ENCODE measurements around the gene MVB12B. TPM values are rescaled to one million over a fixed set of nuclear protein-coding genes. Genes with fewer than 3 reads are reported as not detected.

The MVB12B gene
- total RNA-seq, 2 experiments from 2014 or later: 2.6 TPM

- no peaks in the 10 kb centered on the region for H3K27me3 Mint-ChIP-seq (ENCODE audit: low read depth)
- intact Hi-C loops (cut with micrococcal nuclease): no loop called here
- no peak for DNase-seq
- no peak overlapping the region for H3K4me3 Mint-ChIP-seq
- no peak overlapping the region for H3K27ac Mint-ChIP-seq
- H3K9me3 Mint-ChIP-seq: no peaks in the 10 kb centered on the region
- H3K36me3 Mint-ChIP-seq (ENCODE audit: low read depth): no peaks in the 10 kb centered on the region
- peaks cover 10% of the 10 kb centered on the region for H3K4me1 Mint-ChIP-seq (ENCODE audit: low read depth)
- CTCF ChIA-PET: interaction anchor here (1.3 kb wide), 1 partner anchor 39 kb away, joined by 3 read pairs; no protein-coding TSS in a partner anchor
Observed at GRCh38 chr9:126437701-126438100, 111.1 kb downstream of the MVB12B start.

- Mint-ChIP-seq H3K4me3 (no peak overlapping the region), H3K4me1 (ENCODE audit: low read depth) (peaks cover 11% of the 10 kb centered on the region)
- no peak for DNase-seq
Observed at GRCh38 chr9:126438741-126439401, 112.2 kb downstream of the MVB12B start.

GRCh38 chr9:126439402-126439765, 112.8 kb downstream of the MVB12B start:
- Mint-ChIP-seq H3K9me3 (no peaks in the 10 kb centered on the region), H3K4me1 (ENCODE audit: low read depth) (peaks cover 13% of the 10 kb centered on the region), H3K36me3 (ENCODE audit: low read depth) (no peaks in the 10 kb centered on the region), H3K27ac (no peak overlapping the region), H3K4me3 (no peak overlapping the region), H3K27me3 (ENCODE audit: low read depth) (no peaks in the 10 kb centered on the region)
- CTCF ChIA-PET: no interaction called here
- DNase-seq: no peak
- intact Hi-C loops (cut with micrococcal nuclease): no loop called here

More at GRCh38 chr9:126438741-126439401, 112.2 kb downstream of the MVB12B start:
- CTCF ChIA-PET: no interaction called here
- H3K36me3 Mint-ChIP-seq (ENCODE audit: low read depth): no peaks in the 10 kb centered on the region
- intact Hi-C loops (cut with micrococcal nuclease): no loop called here
- no peak overlapping the region for H3K27ac Mint-ChIP-seq
- H3K27me3 Mint-ChIP-seq (ENCODE audit: low read depth): no peaks in the 10 kb centered on the region
- no peaks in the 10 kb centered on the region for H3K9me3 Mint-ChIP-seq

GRCh38 chr9:126439883-126440653, 113.4 kb downstream of the MVB12B start:
- Mint-ChIP-seq H3K9me3 (no peaks in the 10 kb centered on the region), H3K4me1 (ENCODE audit: low read depth) (peaks cover 15% of the 10 kb centered on the region), H3K4me3 (no peak overlapping the region), H3K27me3 (ENCODE audit: low read depth) (no peaks in the 10 kb centered on the region), H3K27ac (no peak overlapping the region), H3K36me3 (ENCODE audit: low read depth) (no peaks in the 10 kb centered on the region)
- intact Hi-C loops (cut with micrococcal nuclease): no loop called here
- CTCF ChIA-PET: interaction anchor here (0.7 kb wide), 1 partner anchor 13 kb away, joined by 4 read pairs; no protein-coding TSS in a partner anchor
- no peak for DNase-seq

GRCh38 chr9:126440940-126441339, 114.3 kb downstream of the MVB12B start:
- H3K27me3 Mint-ChIP-seq (ENCODE audit: low read depth): no peaks in the 10 kb centered on the region

GRCh38 chr9:126442636-126443035, 116.0 kb downstream of the MVB12B start:
- DNase-seq: no peak
- no peaks in the 10 kb centered on the region for H3K27me3 Mint-ChIP-seq (ENCODE audit: low read depth)
- H3K36me3 Mint-ChIP-seq (ENCODE audit: low read depth): no peaks in the 10 kb centered on the region
- intact Hi-C loops (cut with micrococcal nuclease): no loop called here
- H3K4me1 Mint-ChIP-seq (ENCODE audit: low read depth): peaks cover 15% of the 10 kb centered on the region
- H3K4me3 Mint-ChIP-seq: no peak overlapping the region
- CTCF ChIA-PET: interaction anchor here (0.8 to 1.2 kb wide), 2 partner anchors 14 to 50 kb away, joined by 3 read pairs; no protein-coding TSS in a partner anchor
- H3K27ac Mint-ChIP-seq: no peak overlapping the region
- H3K9me3 Mint-ChIP-seq: no peaks in the 10 kb centered on the region

More at GRCh38 chr9:126440940-126441339, 114.3 kb downstream of the MVB12B start:
- H3K4me1 Mint-ChIP-seq (ENCODE audit: low read depth): peaks cover 15% of the 10 kb centered on the region
- intact Hi-C loops (cut with micrococcal nuclease): no loop called here
- H3K36me3 Mint-ChIP-seq (ENCODE audit: low read depth): no peaks in the 10 kb centered on the region
- CTCF ChIA-PET: interaction anchor here (0.9 kb wide), 1 partner anchor 24 kb away, joined by 3 read pairs; no protein-coding TSS in a partner anchor
- DNase-seq: no peak
- no peak overlapping the region for H3K4me3 Mint-ChIP-seq
- no peaks in the 10 kb centered on the region for H3K9me3 Mint-ChIP-seq
- no peak overlapping the region for H3K27ac Mint-ChIP-seq

- Mint-ChIP-seq H3K4me3 (no peak overlapping the region), H3K9me3 (no peaks in the 10 kb centered on the region), H3K36me3 (ENCODE audit: low read depth) (no peaks in the 10 kb centered on the region), H3K27ac (no peak overlapping the region), H3K4me1 (ENCODE audit: low read depth) (peaks cover 15% of the 10 kb centered on the region), H3K27me3 (ENCODE audit: low read depth) (no peaks in the 10 kb centered on the region)
- CTCF ChIA-PET: interaction anchor here (1.2 kb wide), 1 partner anchor 13 kb away, joined by 3 read pairs; no protein-coding TSS in a partner anchor
- intact Hi-C loops (cut with micrococcal nuclease): no loop called here
- DNase-seq: no peak
Observed at GRCh38 chr9:126443144-126443543, 116.5 kb downstream of the MVB12B start.

GRCh38 chr9:126448136-126448535, 121.5 kb downstream of the MVB12B start:
- CTCF ChIA-PET: no interaction called here
- H3K36me3 Mint-ChIP-seq (ENCODE audit: low read depth): no peaks in the 10 kb centered on the region
- intact Hi-C loops (cut with micrococcal nuclease): no loop called here
- H3K27ac Mint-ChIP-seq: no peak overlapping the region
- H3K4me1 Mint-ChIP-seq (ENCODE audit: low read depth): peaks cover 5% of the 10 kb centered on the region
- no peak overlapping the region for H3K4me3 Mint-ChIP-seq
- DNase-seq: no peak
- H3K9me3 Mint-ChIP-seq: no peaks in the 10 kb centered on the region
- no peaks in the 10 kb centered on the region for H3K27me3 Mint-ChIP-seq (ENCODE audit: low read depth)

GRCh38 chr9:126448865-126449577, 122.4 kb downstream of the MVB12B start:
- H3K4me1 Mint-ChIP-seq (ENCODE audit: low read depth): peaks cover 3% of the 10 kb centered on the region
- CTCF ChIA-PET: interaction anchor here (1.3 kb wide), 1 partner anchor 50 kb away, joined by 4 read pairs; no protein-coding TSS in a partner anchor
- no peak overlapping the region for H3K27ac Mint-ChIP-seq
- no peak for DNase-seq
- no peak overlapping the region for H3K4me3 Mint-ChIP-seq
- no peaks in the 10 kb centered on the region for H3K36me3 Mint-ChIP-seq (ENCODE audit: low read depth)
- intact Hi-C loops (cut with micrococcal nuclease): no loop called here
- no peaks in the 10 kb centered on the region for H3K27me3 Mint-ChIP-seq (ENCODE audit: low read depth)
- H3K9me3 Mint-ChIP-seq: no peaks in the 10 kb centered on the region

GRCh38 chr9:126449725-126450667, 123.4 kb downstream of the MVB12B start:
- no peak for DNase-seq
- Mint-ChIP-seq H3K27me3 (ENCODE audit: low read depth) (no peaks in the 10 kb centered on the region), H3K4me1 (ENCODE audit: low read depth) (no peaks in the 10 kb centered on the region), H3K27ac (no peak overlapping the region), H3K4me3 (no peak overlapping the region), H3K36me3 (ENCODE audit: low read depth) (no peaks in the 10 kb centered on the region), H3K9me3 (no peaks in the 10 kb centered on the region)
- CTCF ChIA-PET: interaction anchor here (0.6 to 1.3 kb wide), 2 partner anchors 51 to 106 kb away, joined by 3 to 4 read pairs; no protein-coding TSS in a partner anchor
- intact Hi-C loops (cut with micrococcal nuclease): no loop called here

GRCh38 chr9:126450668-126451205, 124.1 kb downstream of the MVB12B start:
- Mint-ChIP-seq H3K9me3 (no peaks in the 10 kb centered on the region), H3K36me3 (ENCODE audit: low read depth) (no peaks in the 10 kb centered on the region), H3K4me3 (no peak overlapping the region), H3K4me1 (ENCODE audit: low read depth) (no peaks in the 10 kb centered on the region), H3K27ac (no peak overlapping the region), H3K27me3 (ENCODE audit: low read depth) (no peaks in the 10 kb centered on the region)
- intact Hi-C loops (cut with micrococcal nuclease): no loop called here
- DNase-seq: no peak
- CTCF ChIA-PET: no interaction called here

Measured in activated naive CD4-positive, alpha-beta T cell treated with anti-CD3 and anti-CD28 coated beads for 36 hours (primary cell).